Measurements from ENCODE around the gene RFPL4AL1. TPM values are rescaled to one million over a fixed set of nuclear protein-coding genes. Genes with fewer than 3 reads are reported as not detected.
A peak's percentile ranks its signal among the peaks of the same experiment; 100 is the strongest.

Gene RFPL4AL1
- total and polyA plus RNA-seq, 9 of the 15 experiments (the other 6 are each of a cell fraction or from before 2014, with no cell fraction given) = 0.18 to 0.21 TPM; not detected in 7

DNA sequence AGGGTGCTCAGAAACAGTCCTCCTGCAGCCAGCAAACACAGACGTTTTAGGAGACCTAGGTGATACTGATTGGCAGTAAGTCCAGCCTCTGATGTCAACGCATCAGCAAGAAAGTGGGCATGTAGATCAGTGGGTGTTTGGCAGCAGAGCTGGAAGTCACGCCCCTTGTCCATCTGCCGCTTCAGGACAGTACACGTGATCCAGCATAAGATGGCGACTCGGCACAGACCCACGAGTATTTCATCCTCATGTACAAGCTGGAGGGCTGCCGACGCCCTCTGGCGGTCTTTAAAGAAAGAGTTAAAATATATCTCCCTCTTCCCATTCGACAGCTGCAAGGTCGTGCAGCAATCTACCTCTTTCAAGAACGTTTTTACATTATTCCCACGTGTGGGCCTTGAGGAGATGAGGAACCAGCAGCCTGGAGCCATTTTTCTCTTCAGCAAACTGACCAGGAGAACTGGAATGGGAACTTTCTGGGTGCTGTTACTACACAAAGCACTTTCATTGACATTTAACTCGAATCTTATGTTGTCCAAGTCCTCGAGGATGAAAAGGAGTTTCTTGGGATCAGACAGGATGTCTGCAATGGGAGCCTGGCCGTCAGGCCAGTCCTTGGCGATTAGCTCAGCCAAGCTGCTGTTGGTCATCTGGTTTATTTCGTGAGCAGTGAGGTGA, 40.6 kb downstream of the RFPL4AL1 start (continued):
- no peak for TF ChIP-seq ATF3 (IDR thresholded peaks at IDR 0.05)
- no peak for TF ChIP-seq ATF3 (CRISPR knock-in tag; conservative IDR thresholded peaks at IDR 0.05)
- no peak for TF ChIP-seq POLR2AphosphoS5 (IDR thresholded peaks at IDR 0.05; ENCODE audit: control insufficient read depth, insufficient read depth, low read depth, low read length)
- no peak for TF ChIP-seq SMAD4 (CRISPR knock-in tag; conservative IDR thresholded peaks at IDR 0.05)
- no peak for TF ChIP-seq NEUROD1 (IDR thresholded peaks at IDR 0.05; ENCODE audit: borderline replicate concordance, low read depth, low read length, partially characterized antibody)
- TF ChIP-seq MCM7 (IDR thresholded peaks at IDR 0.05) = no peak
- peak; percentile 80 for TF ChIP-seq EHMT2 (IDR thresholded peaks at IDR 0.05)
- no peak for TF ChIP-seq STAT5B (CRISPR knock-in tag; IDR thresholded peaks at IDR 0.05)
- TF ChIP-seq CTCFL (IDR thresholded peaks at IDR 0.05; ENCODE audit: borderline replicate concordance, insufficient read depth, low read depth, low read length, poor library complexity, severe bottlenecking) = peak; percentile 29
- TF ChIP-seq ZFPM2 (CRISPR knock-in tag; IDR thresholded peaks at IDR 0.05) = no peak
- TF ChIP-seq ZFP30 (CRISPR knock-in tag; IDR thresholded peaks at IDR 0.05; ENCODE audit: borderline replicate concordance) = no peak
- no peak for TF ChIP-seq BRD4 (IDR thresholded peaks at IDR 0.05)
- no peak for TF ChIP-seq ZNF212 (CRISPR knock-in tag; IDR thresholded peaks at IDR 0.05)
- peak; percentile 42; the same call in 1 of the 2 replicates for TF ChIP-seq STAG1 (CRISPR knock-in tag; IDR thresholded peaks at IDR 0.05; ENCODE audit: borderline replicate concordance)
- no peak for TF ChIP-seq SMARCE1 (IDR thresholded peaks at IDR 0.05)
- TF ChIP-seq ESRRA (IDR thresholded peaks at IDR 0.05; ENCODE audit: borderline replicate concordance, low read depth) = no peak
- TF ChIP-seq ETV6 (IDR thresholded peaks at IDR 0.05; ENCODE audit: borderline replicate concordance in 1 of 2, low read depth in 2 of 2, low read length in 1 of 2) = no peak
- no peak for TF ChIP-seq ETV6 (CRISPR knock-in tag; IDR thresholded peaks at IDR 0.05; ENCODE audit: borderline replicate concordance)
- no peak for TF ChIP-seq KHSRP (IDR thresholded peaks at IDR 0.05)
- TF ChIP-seq, protein P1, sequence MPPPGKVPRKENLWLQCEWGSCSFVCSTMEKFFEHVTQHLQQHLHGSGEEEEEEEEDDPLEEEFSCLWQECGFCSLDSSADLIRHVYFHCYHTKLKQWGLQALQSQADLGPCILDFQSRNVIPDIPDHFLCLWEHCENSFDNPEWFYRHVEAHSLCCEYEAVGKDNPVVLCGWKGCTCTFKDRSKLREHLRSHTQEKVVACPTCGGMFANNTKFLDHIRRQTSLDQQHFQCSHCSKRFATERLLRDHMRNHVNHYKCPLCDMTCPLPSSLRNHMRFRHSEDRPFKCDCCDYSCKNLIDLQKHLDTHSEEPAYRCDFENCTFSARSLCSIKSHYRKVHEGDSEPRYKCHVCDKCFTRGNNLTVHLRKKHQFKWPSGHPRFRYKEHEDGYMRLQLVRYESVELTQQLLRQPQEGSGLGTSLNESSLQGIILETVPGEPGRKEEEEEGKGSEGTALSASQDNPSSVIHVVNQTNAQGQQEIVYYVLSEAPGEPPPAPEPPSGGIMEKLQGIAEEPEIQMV (tag; conservative IDR thresholded peaks at IDR 0.05; ENCODE audit: low read depth) = no peak
- TF ChIP-seq, protein P2, sequence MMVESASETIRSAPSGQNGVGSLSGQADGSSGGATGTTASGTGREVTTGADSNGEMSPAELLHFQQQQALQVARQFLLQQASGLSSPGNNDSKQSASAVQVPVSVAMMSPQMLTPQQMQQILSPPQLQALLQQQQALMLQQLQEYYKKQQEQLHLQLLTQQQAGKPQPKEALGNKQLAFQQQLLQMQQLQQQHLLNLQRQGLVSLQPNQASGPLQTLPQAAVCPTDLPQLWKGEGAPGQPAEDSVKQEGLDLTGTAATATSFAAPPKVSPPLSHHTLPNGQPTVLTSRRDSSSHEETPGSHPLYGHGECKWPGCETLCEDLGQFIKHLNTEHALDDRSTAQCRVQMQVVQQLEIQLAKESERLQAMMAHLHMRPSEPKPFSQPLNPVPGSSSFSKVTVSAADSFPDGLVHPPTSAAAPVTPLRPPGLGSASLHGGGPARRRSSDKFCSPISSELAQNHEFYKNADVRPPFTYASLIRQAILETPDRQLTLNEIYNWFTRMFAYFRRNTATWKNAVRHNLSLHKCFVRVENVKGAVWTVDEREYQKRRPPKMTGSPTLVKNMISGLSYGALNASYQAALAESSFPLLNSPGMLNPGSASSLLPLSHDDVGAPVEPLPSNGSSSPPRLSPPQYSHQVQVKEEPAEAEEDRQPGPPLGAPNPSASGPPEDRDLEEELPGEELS (CRISPR knock-in tag; IDR thresholded peaks at IDR 0.05; ENCODE audit: borderline replicate concordance) = no peak
- TF ChIP-seq ZC3H11A (IDR thresholded peaks at IDR 0.05; ENCODE audit: low read depth, low read length) = no peak
- no peak for TF ChIP-seq DACH1 (IDR thresholded peaks at IDR 0.05; ENCODE audit: partially characterized antibody)
- no peak for TF ChIP-seq DPF2 (IDR thresholded peaks at IDR 0.05)
